Myocyte (in vitro differentiated cells): ENCODE data around the gene CDS2. TPM values are rescaled to one million over a fixed set of nuclear protein-coding genes. Genes with fewer than 3 reads are reported as not detected.
"Not testable (repeated sequence)": the region's sequence is repeated elsewhere in the genome, so short reads cannot be mapped to it uniquely, and the experiment has no call there.

Experiments used
- DNase-seq: peaks from one replicate; pipeline ENCODE4 v3.0.0-alpha.2; 2012; ENCODE audit warnings: low read depth
- polyA plus RNA-seq: library from polyadenylated mRNA; unstranded; fragments of >200 nt; gene quantifications from one replicate; pipeline ENCODE4 v1.2.1, GENCODE V29; 2012; ENCODE audit warnings: missing spikeins
- total RNA-seq: library from RNA; depleted of rRNA; stranded (reverse); fragments of >200 nt; gene quantifications from 2 replicates; pipeline ENCODE4 v1.2.3, GENCODE V29; 2014

The CDS2 gene
- total RNA-seq, result 29.2 and 43.0 TPM in 2 replicates
- polyA plus RNA-seq, result 25.9 TPM

GRCh38 chr20:5126512-5127203 is at the start of gene CDS2:
CDS2 (plus strand) TSS chr20:5127008; CDS start chr20:5127093, 85 bp downstream.
- peak; percentile 99 for DNase-seq

GRCh38 chr20:5077761-5078387 is 48.9 kb upstream of the CDS2 start:
- no peak for DNase-seq

DNA sequence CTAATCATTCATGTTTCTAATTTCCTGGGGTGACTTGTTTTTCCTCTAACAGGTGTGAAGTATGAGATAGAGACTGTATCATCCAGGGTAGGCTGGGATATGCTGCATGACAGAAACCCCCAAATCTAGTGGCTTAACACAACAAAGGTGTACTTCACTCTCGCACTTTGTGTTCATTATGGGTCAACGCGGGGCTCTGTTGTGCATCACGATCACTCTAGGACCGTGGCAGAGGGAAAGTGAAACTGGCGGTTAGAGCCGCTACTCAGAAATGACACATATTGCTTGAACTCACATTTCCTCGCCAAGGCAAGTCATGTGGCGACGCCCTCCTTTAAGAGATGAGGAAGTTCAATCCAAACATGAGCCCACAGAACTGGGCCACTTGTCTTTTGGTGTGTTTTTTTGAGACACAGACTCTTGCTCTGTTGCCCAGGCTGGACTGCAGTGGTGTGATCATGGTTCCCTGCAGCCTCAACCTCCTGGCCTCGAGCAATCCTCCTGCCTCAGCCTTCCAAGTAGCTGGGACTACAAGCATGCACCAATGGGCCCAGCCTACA is 48.3 kb upstream of the CDS2 start:
- DNase-seq, result no peak

DNA sequence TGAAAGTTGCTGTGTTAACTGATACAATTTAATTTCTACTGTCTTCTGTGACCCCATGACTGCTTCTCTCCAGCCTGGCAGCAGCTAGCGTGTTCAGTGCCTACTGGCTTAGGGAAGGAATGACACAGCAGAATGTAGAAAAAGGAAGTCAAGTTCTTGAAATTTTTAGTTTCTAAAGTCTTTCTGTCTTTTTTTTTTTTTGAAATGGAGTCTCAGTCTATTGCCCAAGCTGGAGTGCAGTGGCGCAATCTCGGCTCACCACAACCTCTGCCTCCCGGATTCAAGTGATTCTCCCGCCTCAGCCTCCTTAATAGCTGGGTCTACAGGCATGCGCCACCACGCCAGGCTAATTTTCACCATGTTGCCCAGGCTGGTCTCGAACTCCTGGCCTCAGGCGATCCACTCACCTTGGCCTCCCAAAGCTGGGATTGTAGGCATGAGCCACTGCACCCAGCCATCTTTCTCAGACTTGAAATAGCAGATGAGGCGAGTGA is 46.4 kb upstream of the CDS2 start:
- peak; percentile 58 for DNase-seq

DNA sequence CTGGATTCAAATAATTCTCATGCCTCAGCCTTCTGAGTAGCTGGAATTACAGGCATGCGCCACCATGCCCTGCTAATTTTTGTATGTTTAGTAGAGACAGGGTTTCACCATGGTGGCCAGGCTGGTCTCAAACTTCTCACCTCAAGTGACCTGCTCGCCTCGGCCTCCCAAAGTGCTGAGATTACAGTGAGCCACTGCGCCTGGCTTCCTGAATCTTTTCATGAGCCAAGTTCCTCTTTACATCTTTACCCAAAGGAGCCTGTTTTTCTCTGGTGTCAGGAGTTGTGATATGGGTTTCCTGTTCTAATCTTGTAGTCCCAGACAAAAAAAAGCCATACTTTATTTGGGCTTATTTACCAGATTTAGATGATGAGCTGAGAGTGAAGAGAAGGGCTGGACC is 41.4 kb upstream of the CDS2 start:
- no peak for DNase-seq

DNA sequence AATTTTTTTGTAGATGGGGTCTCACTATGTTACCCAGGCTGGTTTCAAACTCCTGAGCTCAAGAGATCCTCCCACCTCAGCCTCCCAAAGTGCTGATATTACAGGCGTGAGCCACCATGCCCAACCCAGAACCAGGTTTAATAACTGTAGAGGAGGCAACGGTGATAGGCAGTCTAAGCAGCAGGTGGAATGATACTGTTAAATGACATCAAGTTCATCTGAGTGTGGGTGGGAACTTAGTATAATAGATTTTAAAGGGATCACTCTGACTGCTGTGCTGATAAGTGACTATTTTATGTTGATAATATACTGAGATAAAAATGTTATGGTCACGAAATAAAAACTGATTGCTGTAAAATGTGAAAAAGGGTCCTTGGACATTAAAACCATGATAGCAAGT is 38.1 kb upstream of the CDS2 start:
- no peak for DNase-seq

GRCh38 chr20:5090191-5090590 is 36.6 kb upstream of the CDS2 start:
- no peak for DNase-seq

DNA sequence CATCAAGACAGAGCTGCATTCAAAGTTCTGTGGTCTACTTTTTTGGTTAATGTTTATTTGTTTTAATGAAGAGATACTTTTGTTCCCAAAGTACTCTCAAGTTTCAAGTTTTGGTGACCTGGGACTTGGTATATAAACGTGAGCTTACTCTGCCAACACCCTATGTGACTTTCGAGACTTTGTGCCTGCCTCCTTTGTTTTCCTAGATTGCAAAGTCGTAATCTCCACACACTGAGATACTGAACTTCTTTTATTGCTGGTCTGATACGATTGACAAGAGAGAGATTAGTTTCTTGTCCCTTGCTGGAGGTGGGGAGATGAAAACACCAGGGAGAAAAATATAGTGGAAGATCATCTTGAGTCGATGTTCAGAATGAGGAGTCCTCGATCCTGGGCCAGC is 34.9 kb upstream of the CDS2 start:
- no peak for DNase-seq

- no peak for DNase-seq
Measured at GRCh38 chr20:5092765-5093339, 34.0 kb upstream of the CDS2 start.

- DNase-seq, result no peak
Measured at GRCh38 chr20:5095454-5095853, 31.4 kb upstream of the CDS2 start.

GRCh38 chr20:5095931-5096330 is 30.9 kb upstream of the CDS2 start:
- peak; percentile 16 for DNase-seq

DNA sequence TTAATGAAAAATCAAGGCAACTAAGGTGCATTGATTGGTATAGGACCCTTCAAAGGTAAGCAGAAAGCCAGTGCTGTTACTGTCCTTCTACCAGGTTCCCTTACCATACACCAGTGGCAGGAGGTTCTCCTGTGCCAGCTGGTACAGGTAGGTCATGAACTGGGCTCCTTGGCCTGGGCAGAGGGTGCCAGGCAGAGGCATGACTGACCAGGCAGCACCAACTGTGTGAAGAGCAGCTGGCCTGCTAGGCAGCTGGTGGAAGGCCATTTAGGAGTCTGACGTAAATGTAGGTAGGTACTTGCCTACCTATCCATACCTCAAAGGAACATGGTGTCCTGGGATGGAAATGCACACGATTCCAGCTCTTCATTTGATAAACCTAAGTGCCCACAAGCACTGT is 30.3 kb upstream of the CDS2 start:
- no peak for DNase-seq

DNA sequence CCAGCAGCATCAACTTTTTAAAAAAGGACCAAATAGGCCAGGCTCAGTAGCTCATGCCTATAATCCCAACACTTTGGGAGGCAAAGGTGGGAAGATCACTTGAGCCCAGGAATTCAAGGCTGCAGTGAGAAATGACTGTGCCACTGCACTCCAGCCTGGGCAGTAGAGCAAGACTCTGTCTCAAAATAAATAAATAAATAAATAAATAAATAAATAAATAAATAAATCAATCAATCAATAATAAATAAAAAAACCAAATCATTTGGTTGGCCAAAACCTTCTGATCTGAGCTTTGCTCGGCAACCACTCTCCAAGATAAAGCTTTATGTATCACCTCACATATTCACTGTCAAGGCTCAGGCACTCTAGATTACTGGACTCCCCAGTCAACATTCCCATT is 27.8 kb upstream of the CDS2 start:
- not testable (repeated sequence) for DNase-seq

DNA sequence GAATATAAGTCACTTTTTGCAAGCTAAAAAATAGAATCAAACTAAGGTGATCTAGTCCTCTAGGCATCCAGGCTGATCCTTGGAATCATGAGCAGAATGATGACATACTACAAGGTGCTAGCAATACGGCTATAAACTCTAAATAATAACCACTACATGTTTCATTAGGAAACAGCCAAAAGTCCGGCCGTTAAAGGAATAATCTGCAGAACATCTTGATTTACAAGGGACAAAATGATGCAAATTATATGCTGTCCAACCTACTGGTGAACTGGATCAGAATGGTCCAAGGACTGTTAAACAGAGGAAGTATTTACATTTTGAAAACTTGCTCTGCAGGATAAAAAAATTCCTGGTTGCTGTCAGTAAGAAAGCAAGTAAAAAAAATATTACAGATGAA is 26.9 kb upstream of the CDS2 start:
- not testable (repeated sequence) for DNase-seq

DNA sequence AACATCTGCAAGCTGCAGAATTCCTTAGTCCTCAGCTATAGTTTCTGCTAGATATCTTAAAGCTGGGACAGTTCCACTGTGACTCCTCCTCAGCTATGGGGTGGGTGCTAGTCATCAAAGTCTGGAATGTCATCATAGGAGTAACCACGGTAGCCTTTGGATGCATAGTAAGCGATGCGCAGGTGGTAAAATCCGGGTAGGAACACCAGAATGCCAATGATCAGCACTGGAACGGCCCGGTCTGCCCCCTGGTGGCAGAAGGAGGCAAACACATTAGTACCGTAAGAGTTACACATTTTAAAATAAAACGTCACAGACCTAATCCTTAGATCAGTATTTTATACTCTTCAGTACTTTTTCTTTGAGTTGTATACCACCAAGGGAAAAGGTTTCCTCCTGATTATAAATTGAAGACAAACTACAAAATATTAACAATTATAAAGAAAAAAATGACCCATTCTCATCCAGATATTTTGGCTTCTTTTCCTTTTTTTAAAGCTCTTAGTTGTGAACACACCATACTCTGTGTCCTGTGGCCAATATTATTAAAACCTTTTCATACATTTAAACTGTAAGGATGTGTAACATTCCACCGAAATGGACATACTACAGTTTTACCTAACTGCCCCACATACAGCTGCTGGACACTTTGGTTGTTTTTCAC is 26.0 kb upstream of the CDS2 start:
- peak; percentile 73 for DNase-seq

DNA sequence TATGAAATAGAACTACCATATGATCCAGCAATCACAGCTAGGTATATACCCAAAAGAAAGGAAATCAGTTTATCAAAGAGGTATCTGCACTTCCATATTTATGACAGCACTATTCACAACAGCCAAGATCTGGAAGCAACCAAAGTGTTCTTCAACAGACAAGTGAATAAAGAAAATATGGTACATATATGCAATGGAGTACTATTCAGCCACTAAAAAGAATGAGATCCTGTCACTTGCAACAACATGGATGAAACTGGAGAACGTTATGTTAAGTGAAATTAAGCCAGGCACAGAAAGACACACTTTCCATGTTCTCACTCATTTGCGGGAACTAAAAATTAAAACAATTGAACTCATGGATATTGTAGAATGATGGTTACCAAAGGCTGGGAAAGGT is 22.3 kb upstream of the CDS2 start:
- no peak for DNase-seq

DNA sequence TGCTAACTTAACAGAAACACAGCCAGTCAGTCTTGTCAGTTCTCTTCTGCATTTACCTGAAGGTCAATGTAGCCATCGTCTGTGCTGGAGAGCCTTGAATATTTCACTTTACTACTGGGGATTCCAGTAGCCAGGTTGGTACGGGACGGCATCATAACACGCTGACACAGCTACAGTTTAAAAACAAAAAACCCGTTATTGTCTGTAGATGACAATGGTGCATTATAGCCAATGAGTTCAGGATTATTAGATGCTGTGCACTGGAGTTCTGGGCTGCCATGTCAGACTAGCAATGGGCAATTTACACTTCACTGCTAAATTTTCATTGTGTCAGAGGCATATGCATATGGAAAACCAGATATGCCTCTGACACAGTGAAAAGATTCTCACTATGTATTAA is 17.5 kb upstream of the CDS2 start:
- DNase-seq, result no peak

GRCh38 chr20:5113615-5113986 is 13.2 kb upstream of the CDS2 start:
- no peak for DNase-seq

GRCh38 chr20:5114403-5114802 is 12.4 kb upstream of the CDS2 start:
- DNase-seq, result no peak

GRCh38 chr20:5116875-5117274 is 9.9 kb upstream of the CDS2 start:
- DNase-seq, result no peak

- no peak for DNase-seq
Measured at GRCh38 chr20:5118220-5119142, 8.3 kb upstream of the CDS2 start.
